Choroid plexus epithelial cell (primary cell): ENCODE results near the gene PRR20G.
"Not testable (repeated sequence)": the region's sequence is repeated elsewhere in the genome, so short reads cannot be mapped to it uniquely, and the experiment has no call there.

Experiments
- DNase-seq: peaks from one replicate; pipeline ENCODE4 v3.0.0-alpha.2; 2010; ENCODE audit warnings: low read depth
- H3K4me3 ChIP-seq: 2 replicates; pipeline ENCODE4 v1.5.1; 2011; ENCODE audit warnings: low read depth, mild to moderate bottlenecking, control low read depth, low read length, moderate library complexity
- CTCF ChIP-seq: conservative IDR thresholded peaks from 2 replicates; pipeline ENCODE4 v1.5.1; 2011; ENCODE audit warnings: low read depth, mild to moderate bottlenecking, control low read depth, inconsistent platforms, low read length, moderate library complexity

PRR20G gene

GRCh38 chr3:127312818-127313217, 25.0 kb upstream of the PRR20G start:
- TF ChIP-seq CTCF, result no peak
- H3K4me3 ChIP-seq, result no peak overlapping the region
- no peak for DNase-seq

GRCh38 chr3:127308821-127309220, 21.0 kb upstream of the PRR20G start:
- H3K4me3 ChIP-seq, DNase-seq: not testable (repeated sequence)

- DNase-seq, result no peak
- no peak overlapping the region for H3K4me3 ChIP-seq
- no peak for TF ChIP-seq CTCF
These were observed 20.1 kb upstream of the PRR20G start for GRCh38 chr3:127307916-127308315.

GRCh38 chr3:127307112-127307835, 19.4 kb upstream of the PRR20G start:
- no peak for DNase-seq
- no peak overlapping the region for H3K4me3 ChIP-seq
- TF ChIP-seq CTCF, result no peak

GRCh38 chr3:127306361-127307111, 18.7 kb upstream of the PRR20G start:
- no peak for TF ChIP-seq CTCF
- H3K4me3 ChIP-seq, result no peak overlapping the region
- no peak for DNase-seq

GRCh38 chr3:127305499-127306060, 17.7 kb upstream of the PRR20G start:
- H3K4me3 ChIP-seq, result no peak overlapping the region
- no peak for TF ChIP-seq CTCF
- no peak for DNase-seq

GRCh38 chr3:127304121-127304744, 16.4 kb upstream of the PRR20G start:
- H3K4me3 ChIP-seq, result no peak overlapping the region
- no peak for DNase-seq
- no peak for TF ChIP-seq CTCF
